Activated naive CD8-positive, alpha-beta T cell treated with anti-CD3 and anti-CD28 coated beads, Interleukin-2, amount 50 U/mL, for 24 hours (primary cell): ENCODE data around the gene FBXL22.

Experiments used
- ATAC-seq: fragments of 150-1000 bp; cut with Tn5 transposase; one replicate; pipeline ENCODE4 v1.10.0; 2021
- DNase-seq: peaks from one replicate; pipeline ENCODE4 v3.0.0; 2021
- H3K27ac Mint-ChIP-seq: one replicate; pipeline ENCODE4 v1.8.0; 2021; ENCODE audit warnings: mild to moderate bottlenecking, mixed read lengths
- H3K27me3 Mint-ChIP-seq: one replicate; pipeline ENCODE4 v1.8.0; 2021; ENCODE audit warnings: mixed read lengths
- H3K36me3 Mint-ChIP-seq: one replicate; pipeline ENCODE4 v1.8.0; 2021; ENCODE audit warnings: low read depth, mixed read lengths
- H3K4me1 Mint-ChIP-seq: one replicate; pipeline ENCODE4 v1.8.0; 2021; ENCODE audit warnings: mixed read lengths
- H3K4me3 Mint-ChIP-seq: one replicate; pipeline ENCODE4 v1.8.0; 2021; ENCODE audit warnings: mild to moderate bottlenecking, moderate library complexity, mixed read lengths
- H3K9me3 Mint-ChIP-seq: one replicate; pipeline ENCODE4 v1.8.0; 2021; ENCODE audit warnings: mixed read lengths

FBXL22 gene

DNA sequence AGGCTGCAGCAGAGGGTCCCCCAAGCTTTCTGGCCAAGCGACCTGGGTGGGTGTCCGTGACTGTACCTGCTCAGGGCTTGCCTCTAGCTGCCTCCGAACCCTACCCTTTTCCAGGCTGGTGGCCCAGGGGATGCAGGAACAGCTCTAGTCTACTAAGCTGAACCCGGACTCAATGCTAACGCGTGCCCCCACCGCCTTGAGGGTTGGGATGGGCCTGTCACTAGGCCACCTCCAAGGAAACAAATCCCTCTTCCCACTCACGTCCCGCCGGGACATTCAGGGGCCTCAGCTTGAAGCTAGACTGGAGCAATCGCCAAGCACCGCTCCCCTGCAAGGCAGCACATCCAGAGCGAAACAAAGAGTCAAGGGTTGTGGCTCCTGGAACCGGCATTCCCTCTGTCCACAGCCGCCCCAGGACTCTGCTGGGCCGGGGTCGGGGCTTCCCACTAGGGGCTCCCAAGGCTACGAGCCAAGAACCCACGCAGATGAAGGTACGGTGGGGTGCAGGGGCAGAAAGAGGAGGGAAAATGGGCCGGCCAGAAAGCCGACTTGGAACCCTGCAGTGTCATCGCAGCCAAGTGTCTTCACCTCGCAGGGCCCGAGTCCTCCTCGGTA, 2.9 kb downstream of the FBXL22 start:
- Mint-ChIP-seq H3K4me3 (peak overlapping the region; percentile 91), H3K36me3 (peaks cover 2% of the 10 kb centered on the region), H3K4me1 (peaks cover 63% of the 10 kb centered on the region), H3K27me3 (no peaks in the 10 kb centered on the region), H3K27ac (peak overlapping the region; percentile 94), H3K9me3 (no peaks in the 10 kb centered on the region)
- ATAC-seq (no peak), DNase-seq (no peak)

DNA sequence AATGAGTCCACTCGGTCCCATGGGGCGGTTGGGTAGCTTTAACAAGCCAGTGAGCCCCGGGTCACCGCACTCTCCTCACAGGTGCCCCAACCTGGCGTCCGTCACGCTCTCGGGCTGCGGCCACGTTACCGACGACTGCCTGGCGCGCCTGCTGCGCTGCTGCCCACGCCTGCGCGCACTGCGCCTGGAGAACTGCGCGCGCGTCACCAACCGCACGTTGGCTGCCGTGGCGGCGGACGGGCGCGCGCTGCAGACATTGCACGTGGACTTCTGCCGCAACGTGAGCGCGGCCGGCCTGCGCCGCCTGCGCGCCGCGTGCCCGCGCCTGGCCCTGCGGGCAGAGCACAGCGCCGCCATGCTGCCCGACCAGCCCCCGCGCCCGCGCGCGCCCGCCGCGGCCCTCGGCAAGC, 3.4 kb downstream of the FBXL22 start:
- peak overlapping the region; percentile 94 for H3K27ac Mint-ChIP-seq
- ATAC-seq (peak; percentile 80), DNase-seq (peak; percentile 90)
- H3K36me3 Mint-ChIP-seq: peaks cover 2% of the 10 kb centered on the region
- H3K4me3 Mint-ChIP-seq: peak overlapping the region; percentile 91
- no peaks in the 10 kb centered on the region for H3K27me3 Mint-ChIP-seq
- peaks cover 65% of the 10 kb centered on the region for H3K4me1 Mint-ChIP-seq
- H3K9me3 Mint-ChIP-seq: no peaks in the 10 kb centered on the region

DNA sequence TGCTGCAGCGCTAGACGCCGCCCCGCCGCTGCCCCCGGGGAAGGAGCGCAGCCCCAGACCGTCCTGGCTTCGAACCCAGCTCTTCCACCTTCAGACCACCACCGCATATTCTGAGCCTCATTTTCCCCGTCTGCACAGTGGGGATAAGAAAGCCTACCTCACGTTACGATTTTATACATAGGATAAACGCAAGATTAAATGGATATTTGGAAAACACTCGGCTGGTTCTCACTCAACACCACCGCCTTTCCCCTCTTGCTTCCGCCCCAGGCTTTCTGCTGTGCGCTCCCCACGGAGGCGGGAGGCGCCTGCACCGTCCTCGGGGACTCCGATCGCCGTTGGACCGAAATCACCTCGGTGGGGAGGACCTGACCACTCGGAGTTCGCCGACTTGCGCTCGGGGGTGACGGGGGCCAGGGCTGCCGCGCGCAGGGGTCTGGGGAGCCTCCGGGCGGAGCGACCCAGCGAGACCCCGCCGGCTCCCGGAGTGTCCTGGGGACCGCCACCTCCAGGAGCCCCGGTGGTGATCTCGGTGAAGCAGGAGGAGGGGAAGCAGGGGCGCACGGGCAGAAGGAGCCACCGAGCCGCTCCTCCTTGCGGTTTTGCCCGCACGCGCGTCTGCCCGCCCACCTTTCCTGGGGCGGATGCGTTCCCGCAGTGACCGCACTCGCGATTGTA, 4.0 kb downstream of the FBXL22 start:
- H3K36me3 Mint-ChIP-seq: peaks cover 2% of the 10 kb centered on the region
- no peaks in the 10 kb centered on the region for H3K27me3 Mint-ChIP-seq
- H3K4me1 Mint-ChIP-seq: peaks cover 65% of the 10 kb centered on the region
- peak; percentile 2 for ATAC-seq
- H3K27ac Mint-ChIP-seq: peak overlapping the region; percentile 94
- peak; percentile 68 for DNase-seq
- H3K4me3 Mint-ChIP-seq: peak overlapping the region; percentile 91
- H3K9me3 Mint-ChIP-seq: no peaks in the 10 kb centered on the region

DNA sequence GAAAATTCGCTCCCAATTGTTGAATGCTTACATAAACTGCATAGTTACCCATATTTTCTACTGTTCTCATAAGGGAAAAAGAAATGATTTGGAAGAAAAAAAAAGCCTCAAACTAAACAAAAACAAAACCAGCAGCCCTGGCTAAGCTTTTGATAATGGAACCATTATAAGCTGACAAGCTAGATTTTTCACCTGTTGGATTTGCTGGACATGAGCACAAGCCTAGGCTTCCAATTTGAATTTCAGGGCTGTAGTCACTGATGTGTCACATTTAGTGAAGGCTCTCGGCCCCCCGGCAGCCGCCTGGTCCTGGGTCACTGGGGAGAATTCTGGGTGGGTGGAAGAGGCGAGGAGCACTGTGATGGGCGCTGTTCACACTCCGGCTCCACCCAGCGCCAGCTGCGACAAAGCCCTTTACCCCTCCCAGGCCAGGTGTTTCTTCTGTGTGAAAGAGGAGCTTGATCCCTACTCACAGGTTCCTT, 4.6 kb downstream of the FBXL22 start:
- no peak for DNase-seq
- ATAC-seq: no peak
- Mint-ChIP-seq H3K27ac (peak overlapping the region; percentile 87), H3K4me3 (peak overlapping the region; percentile 91), H3K4me1 (peaks cover 63% of the 10 kb centered on the region), H3K36me3 (peaks cover 2% of the 10 kb centered on the region), H3K9me3 (no peaks in the 10 kb centered on the region), H3K27me3 (no peaks in the 10 kb centered on the region)

DNA sequence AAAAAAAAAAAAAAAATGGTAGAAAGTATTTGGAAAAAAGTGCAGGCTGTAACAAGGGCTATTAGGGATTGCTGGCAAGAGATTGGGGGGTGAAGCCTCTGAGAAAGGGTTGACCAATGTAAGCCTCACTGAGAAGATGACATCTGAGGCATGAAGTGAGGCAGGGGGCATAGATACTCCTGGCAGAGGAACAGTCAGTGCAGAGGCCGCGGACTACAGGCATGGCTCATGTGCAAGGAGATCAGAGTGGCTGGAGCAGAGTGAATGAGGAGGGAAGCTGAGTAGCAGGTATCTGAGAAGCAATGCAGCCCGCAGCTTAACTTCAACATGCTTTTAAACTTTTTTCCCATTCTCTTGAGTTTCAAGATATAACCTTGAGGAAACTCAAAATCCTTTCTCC, 5.4 kb downstream of the FBXL22 start:
- DNase-seq (no peak), ATAC-seq (no peak)
- no peaks in the 10 kb centered on the region for H3K27me3 Mint-ChIP-seq
- peak overlapping the region; percentile 1 for H3K27ac Mint-ChIP-seq
- peak overlapping the region; percentile 11 for H3K4me3 Mint-ChIP-seq
- peaks cover 2% of the 10 kb centered on the region for H3K36me3 Mint-ChIP-seq
- no peaks in the 10 kb centered on the region for H3K9me3 Mint-ChIP-seq
- H3K4me1 Mint-ChIP-seq: peaks cover 56% of the 10 kb centered on the region

DNA sequence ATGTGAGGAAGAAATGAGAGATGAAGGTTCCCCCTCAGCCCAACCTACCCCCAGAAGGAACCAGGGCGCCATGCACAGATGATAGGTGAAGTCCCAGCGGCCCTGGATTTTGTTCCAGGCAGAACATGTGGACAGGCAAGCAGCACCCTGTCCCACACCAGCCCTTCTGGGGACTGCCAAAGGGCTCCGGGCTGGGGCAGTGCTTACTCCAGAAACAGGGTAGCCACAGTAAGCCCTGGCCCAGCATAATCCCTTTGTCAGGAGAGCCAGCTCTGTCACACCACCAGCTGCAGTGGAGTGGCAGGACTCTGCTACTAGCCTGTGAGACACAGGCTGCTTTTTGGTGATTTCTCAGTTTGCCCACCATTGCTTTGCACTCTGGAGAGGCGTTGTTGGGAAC, 6.3 kb downstream of the FBXL22 start:
- Mint-ChIP-seq H3K36me3 (peaks cover 4% of the 10 kb centered on the region), H3K27me3 (no peaks in the 10 kb centered on the region), H3K27ac (no peak overlapping the region), H3K4me1 (peaks cover 54% of the 10 kb centered on the region), H3K4me3 (no peak overlapping the region), H3K9me3 (no peaks in the 10 kb centered on the region)
- DNase-seq (no peak), ATAC-seq (no peak)

DNA sequence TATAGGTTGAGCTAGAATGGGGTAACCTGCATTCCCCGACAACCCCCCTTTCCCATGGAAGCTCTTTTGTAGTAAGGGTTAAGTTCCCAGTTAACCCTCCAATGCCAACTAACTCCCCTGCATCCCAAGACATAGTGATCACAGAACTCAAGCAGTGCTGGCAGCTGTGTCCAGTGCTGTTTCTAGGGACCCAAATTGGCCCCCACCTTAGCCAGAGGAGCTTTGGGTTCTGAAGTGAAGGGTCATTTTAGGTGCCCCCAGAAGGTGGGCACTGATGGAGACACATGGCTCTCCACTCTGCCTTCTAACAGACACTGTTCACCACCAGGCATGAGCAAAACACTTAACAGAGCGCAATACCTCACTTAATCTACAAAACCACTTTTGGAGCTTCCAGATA, 7.1 kb downstream of the FBXL22 start:
- Mint-ChIP-seq H3K27me3 (no peaks in the 10 kb centered on the region), H3K36me3 (peaks cover 9% of the 10 kb centered on the region), H3K4me1 (peaks cover 48% of the 10 kb centered on the region), H3K27ac (no peak overlapping the region), H3K4me3 (no peak overlapping the region), H3K9me3 (no peaks in the 10 kb centered on the region)
- ATAC-seq (no peak), DNase-seq (no peak)

DNA sequence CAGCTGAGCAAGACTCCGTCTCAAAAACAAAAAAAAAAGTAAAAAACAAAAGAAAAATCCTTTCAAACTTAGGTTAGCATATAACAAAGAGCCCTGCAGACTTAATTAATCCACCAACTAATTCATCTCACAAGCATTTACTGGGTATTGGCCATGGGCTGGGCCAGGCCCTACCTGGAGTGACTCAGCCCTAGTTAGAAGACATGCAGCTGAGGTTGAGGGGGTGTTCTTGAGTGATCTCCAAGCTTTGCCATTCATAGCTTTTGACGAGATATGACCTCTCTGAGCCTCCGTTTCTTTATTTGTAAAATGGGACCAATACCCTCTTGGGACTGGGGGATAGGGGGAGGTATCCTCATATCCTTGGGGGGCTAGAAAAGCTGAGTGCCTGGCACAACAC, 7.8 kb downstream of the FBXL22 start:
- H3K9me3 Mint-ChIP-seq: no peaks in the 10 kb centered on the region
- no peak overlapping the region for H3K4me3 Mint-ChIP-seq
- DNase-seq (no peak), ATAC-seq (no peak)
- peaks cover 43% of the 10 kb centered on the region for H3K4me1 Mint-ChIP-seq
- H3K36me3 Mint-ChIP-seq: peaks cover 8% of the 10 kb centered on the region
- no peaks in the 10 kb centered on the region for H3K27me3 Mint-ChIP-seq
- H3K27ac Mint-ChIP-seq: peak overlapping the region; percentile 21

DNA sequence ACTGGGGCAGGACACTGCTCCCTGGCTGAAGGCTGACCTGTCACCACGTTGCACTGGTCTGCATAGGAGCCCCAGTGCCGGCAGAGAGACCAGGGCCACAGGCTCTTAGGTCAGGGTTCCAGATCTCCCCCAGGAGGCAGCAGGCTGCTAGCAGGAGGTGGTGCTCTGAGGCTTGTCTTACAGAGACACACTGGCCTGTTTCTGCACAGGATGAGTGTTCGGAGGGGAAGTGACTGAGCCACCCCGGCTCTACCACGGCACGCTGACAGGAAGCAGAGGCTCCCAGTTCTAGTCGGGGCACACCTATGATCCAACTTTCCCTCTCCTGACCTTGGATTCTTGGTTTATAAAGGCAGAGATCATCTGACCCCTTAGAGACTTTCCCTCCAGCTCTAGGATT, 8.6 kb downstream of the FBXL22 start:
- DNase-seq: peak; percentile 50
- Mint-ChIP-seq H3K36me3 (peaks cover 11% of the 10 kb centered on the region), H3K9me3 (no peaks in the 10 kb centered on the region), H3K4me3 (no peak overlapping the region), H3K4me1 (peaks cover 50% of the 10 kb centered on the region), H3K27me3 (no peaks in the 10 kb centered on the region), H3K27ac (peak overlapping the region; percentile 70)
- ATAC-seq: peak; percentile 63

DNA sequence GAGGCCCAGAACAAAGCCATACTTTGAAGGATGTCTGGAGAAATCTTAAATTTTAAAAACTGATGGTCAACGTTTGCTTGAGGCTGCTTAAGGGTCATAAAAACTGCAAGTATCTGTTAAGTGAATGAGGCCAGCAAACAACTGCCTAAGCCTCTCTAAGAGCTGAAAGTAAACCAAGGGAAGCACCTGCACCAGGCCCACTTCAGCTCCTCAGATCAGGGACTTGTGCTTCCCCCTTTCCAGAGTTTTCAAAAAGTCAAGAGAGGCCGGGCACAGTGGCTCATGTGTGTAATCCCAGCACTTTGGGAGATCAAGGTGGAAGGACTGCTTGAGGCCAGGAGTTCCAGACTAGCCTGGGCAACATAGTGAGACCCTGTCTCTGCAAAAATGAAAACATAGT, 9.1 kb downstream of the FBXL22 start:
- no peaks in the 10 kb centered on the region for H3K27me3 Mint-ChIP-seq
- no peak overlapping the region for H3K4me3 Mint-ChIP-seq
- H3K36me3 Mint-ChIP-seq: peaks cover 14% of the 10 kb centered on the region
- peaks cover 52% of the 10 kb centered on the region for H3K4me1 Mint-ChIP-seq
- no peak for ATAC-seq
- no peaks in the 10 kb centered on the region for H3K9me3 Mint-ChIP-seq
- H3K27ac Mint-ChIP-seq: peak overlapping the region; percentile 70
- no peak for DNase-seq

DNA sequence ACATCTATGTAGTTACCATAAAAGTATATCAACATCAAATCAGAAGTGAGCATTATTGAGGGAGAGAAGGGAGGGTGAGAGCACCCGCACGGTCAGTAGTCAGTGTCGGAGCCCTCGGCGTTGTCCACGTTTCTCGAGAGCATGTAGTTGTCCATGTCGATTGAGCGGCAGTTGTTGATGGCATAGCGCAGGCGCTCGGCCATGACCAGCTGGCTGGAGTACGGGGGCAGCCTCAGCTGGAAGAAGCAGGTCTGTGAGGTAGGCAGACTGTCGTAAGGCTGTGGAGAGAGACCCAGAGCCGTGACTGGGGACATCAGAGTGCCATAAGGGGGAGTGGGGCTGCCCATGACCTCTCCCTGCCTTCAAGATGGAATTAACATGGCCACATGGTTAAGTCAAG, 11.8 kb downstream of the FBXL22 start:
- ATAC-seq (no peak), DNase-seq (no peak)
- Mint-ChIP-seq H3K4me1 (peaks cover 34% of the 10 kb centered on the region), H3K9me3 (no peaks in the 10 kb centered on the region), H3K27me3 (no peaks in the 10 kb centered on the region), H3K27ac (no peak overlapping the region), H3K4me3 (no peak overlapping the region), H3K36me3 (peaks cover 20% of the 10 kb centered on the region)

DNA sequence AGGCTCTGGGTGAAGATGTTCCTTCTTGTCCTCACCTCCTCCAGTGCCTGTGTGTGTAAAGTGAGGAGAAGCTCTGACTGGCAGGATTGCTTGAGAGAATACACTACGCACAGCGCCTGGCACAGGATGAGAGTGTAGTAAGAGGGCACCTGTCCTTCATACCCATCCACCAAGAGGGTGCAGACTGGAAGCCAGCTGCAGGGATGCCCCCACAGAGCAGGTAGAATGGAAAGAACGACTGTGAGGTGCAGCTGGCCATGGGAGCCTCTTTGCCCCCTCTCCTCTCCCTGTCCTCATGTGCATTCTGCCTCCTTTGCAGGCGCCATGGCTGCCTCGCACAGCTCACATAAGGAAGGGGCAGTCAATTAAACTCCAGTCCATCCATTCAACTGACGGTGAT, 12.3 kb downstream of the FBXL22 start:
- H3K36me3 Mint-ChIP-seq: peaks cover 20% of the 10 kb centered on the region
- peaks cover 34% of the 10 kb centered on the region for H3K4me1 Mint-ChIP-seq
- no peak for DNase-seq
- no peak overlapping the region for H3K4me3 Mint-ChIP-seq
- no peaks in the 10 kb centered on the region for H3K9me3 Mint-ChIP-seq
- no peak for ATAC-seq
- H3K27me3 Mint-ChIP-seq: no peaks in the 10 kb centered on the region
- H3K27ac Mint-ChIP-seq: peak overlapping the region; percentile 34

DNA sequence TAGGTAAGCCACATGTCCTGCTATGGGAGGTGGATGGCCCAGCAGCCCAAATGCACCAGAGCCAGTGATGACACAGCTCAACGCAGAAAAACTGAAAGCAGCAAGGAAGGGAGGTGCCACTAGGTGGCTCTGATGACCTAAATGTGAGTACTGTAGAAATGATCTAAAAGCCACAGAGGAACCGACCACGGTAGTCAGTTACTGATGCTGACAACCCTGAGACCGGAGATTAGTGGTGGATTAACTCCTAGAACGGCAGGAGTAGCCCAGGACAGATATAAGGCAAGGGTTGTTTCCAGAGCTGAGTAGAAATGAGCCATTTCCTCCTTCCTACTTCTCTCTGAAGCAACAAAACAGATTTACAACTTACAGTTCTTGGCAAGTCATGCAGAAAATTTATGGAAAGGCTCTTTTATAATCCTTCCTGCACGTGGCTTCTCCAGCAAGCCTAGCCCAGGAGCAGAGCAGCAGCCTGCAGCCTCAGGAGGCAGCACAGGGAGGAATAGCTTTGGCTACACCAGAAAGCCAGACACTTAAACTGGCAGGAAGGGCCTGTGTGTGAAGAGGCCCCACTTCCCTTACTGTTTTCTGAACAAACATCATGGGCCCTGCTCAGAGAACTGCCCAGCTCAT, 13.1 kb downstream of the FBXL22 start:
- DNase-seq (peak; percentile 75), ATAC-seq (peak; percentile 90)
- H3K4me3 Mint-ChIP-seq: no peak overlapping the region
- peaks cover 24% of the 10 kb centered on the region for H3K36me3 Mint-ChIP-seq
- no peaks in the 10 kb centered on the region for H3K27me3 Mint-ChIP-seq
- peaks cover 26% of the 10 kb centered on the region for H3K4me1 Mint-ChIP-seq
- no peaks in the 10 kb centered on the region for H3K9me3 Mint-ChIP-seq
- peak overlapping the region; percentile 58 for H3K27ac Mint-ChIP-seq

DNA sequence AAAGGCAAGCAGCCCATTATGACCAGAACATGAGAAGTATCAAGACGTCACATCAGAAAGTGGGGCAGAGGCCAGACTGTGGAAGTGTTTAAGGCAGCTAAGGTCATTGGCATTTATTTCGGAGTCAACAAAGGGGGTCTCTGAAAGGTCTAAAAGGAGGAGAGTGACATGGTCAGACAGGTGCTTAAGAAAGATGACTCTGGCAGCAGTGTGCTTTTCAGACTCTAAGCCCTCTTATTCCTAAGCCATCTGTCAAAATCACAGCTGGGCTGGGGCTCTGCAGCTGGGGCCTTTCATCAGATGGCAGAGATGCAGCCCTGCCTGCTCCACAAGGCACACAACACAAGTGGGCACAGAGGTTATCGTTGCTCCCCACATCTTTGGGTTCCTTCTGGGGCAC, 14.0 kb downstream of the FBXL22 start:
- Mint-ChIP-seq H3K4me1 (peaks cover 17% of the 10 kb centered on the region), H3K27ac (peak overlapping the region; percentile 58), H3K36me3 (peaks cover 31% of the 10 kb centered on the region), H3K4me3 (no peak overlapping the region), H3K27me3 (no peaks in the 10 kb centered on the region), H3K9me3 (no peaks in the 10 kb centered on the region)
- ATAC-seq (no peak), DNase-seq (no peak)

DNA sequence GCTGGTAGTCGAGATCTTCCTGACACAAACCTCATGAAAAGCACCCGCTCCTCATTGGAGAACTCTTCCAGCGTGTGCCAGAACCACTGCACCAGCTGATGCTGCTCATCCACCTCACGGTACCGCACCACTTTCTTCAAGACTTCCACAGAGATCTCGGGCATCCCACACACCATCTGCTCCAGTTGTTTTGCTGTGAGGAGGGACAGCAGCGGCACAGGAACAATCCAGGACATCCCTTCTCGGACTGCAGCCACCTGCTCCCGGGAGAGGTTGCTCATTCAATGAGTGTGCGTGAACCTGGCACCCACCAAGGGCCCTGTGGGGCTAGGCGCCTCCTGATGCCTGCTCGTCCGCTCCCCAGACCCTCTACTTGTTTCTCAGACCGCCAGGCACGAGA, 15.1 kb downstream of the FBXL22 start:
- Mint-ChIP-seq H3K9me3 (no peaks in the 10 kb centered on the region), H3K4me3 (no peak overlapping the region), H3K4me1 (peaks cover 14% of the 10 kb centered on the region), H3K27me3 (no peaks in the 10 kb centered on the region), H3K36me3 (peaks cover 36% of the 10 kb centered on the region), H3K27ac (peak overlapping the region; percentile 46)
- no peak for DNase-seq
- ATAC-seq: no peak
